Measurements from ENCODE around the gene RNF38. TPM values are rescaled to one million over a fixed set of nuclear protein-coding genes. Genes with fewer than 3 reads are reported as not detected.
"Not testable (repeated sequence)": the region's sequence is repeated elsewhere in the genome, so short reads cannot be mapped to it uniquely, and the experiment has no call there.

Gene RNF38
- polyA plus RNA-seq, 1 donor, result 27.0 TPM

DNA sequence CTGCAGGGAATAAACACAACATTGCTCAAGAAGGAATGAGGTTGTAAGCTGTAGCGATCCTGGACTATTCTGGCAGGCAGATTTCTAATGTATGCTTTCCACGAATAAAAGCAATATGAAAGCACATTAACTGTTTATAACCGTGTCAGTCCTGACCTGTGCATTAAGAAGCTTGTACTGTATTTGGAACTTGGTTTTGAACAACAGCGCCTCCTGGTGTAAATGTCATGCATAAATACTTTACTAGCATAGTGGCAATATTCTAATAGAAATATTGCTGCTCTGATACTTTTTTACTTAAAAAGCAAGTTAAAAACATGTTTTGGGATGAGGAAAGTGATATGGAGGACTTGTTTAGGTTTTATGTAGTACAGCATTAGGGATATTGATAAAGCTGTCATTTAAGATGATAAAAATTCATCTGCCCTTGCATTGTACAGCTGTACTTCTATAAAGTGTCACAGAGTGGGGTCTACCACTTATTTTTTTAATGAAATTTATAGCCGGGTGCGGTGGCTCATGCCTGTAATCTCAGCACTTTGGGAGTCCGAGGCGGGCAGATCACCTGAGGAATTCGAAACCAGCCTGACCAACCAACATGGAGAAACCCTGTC is 71.2 kb downstream of the RNF38 start:
- DNase-seq, result peak; percentile 74

DNA sequence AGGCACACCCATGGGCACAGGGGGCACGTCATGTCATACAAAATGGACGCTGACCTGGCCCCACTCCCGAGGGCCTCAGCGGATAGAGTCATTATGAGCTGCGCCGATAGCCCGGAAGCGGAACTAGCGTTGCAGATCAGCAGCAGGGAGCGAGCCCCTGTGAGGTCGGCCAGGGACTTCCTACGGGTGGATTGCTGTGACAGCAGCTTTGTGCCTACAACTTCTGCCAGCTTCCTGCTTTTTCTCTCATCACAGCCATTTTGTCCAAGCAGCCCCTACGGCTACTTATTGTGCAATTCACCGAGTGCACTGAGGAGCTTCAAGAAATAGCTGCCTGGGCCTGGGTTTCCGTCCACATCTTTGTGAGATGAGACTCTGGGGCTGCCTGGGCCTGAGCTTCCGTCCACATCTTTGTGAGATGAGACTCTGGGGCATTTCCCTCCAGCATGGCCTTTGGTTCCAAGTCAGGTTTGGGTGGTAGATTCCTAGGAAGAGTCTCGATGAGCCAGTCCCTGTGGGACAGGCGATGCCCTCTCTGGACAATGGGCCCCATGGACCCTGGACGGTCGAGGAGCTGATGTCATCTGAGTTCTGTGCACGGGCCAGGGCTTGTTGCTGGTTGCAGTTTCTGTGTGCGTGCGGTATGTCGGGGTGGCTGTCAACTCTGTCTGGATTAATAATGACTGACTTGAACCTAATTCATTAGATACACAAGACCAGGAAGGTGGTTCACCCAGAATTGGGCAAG is 74.8 kb downstream of the RNF38 start:
- no peak for DNase-seq

DNA sequence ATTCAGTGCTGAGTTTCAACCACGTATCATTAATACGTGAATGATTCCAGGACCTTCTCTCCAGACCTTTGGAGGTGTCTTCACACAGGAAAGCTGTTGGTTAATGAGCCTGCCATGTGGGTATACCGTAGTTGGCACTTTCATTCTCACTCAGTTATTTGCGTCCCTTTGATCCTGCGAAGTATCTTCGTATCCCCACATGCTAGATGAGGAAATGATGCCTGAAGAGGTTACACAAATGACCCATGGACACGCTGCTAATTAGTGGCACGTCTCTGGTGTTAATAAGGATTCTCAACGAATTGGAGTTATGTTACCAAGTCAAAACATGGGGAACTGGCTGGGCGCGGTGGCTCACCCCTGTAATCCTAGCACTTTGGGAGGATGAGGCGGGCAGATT is 76.1 kb downstream of the RNF38 start:
- DNase-seq, result no peak

DNA sequence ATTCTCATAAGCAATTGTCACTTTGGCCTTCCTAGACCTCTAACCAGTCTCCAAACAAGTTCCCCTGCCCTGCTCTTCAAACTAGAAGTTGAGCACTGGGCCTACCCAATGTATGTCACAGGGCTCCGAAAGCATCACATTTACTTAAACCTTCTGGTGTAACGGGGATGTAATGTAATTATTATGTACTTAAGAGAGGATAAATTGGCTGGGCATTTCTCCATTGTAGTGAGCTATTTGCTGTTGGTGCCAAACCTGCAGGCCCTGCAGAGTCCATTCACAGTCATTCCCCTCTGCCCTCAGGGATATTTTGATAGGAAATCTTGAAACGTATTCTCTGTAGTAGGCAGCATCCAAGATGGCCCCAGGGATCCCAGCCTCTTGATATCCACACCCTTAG is 77.6 kb downstream of the RNF38 start:
- DNase-seq, result no peak

DNA sequence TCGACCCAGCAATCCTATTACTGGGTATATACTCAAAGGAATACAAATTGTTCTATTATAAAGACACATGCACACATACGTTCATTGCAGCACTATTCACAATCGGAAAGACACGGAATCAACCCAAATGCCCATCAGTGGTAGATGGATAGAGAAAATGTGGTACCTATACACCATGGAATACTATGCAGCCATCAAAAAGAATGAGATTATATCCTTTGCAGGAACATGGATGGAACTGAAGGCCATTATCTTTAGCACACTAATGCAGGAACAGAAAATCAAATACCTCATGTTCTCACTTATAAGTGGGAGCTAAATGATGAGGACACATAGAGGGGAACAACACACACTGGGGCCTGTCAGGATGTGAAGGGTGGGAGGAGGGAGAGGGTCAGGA is 78.2 kb downstream of the RNF38 start:
- not testable (repeated sequence) for DNase-seq

DNA sequence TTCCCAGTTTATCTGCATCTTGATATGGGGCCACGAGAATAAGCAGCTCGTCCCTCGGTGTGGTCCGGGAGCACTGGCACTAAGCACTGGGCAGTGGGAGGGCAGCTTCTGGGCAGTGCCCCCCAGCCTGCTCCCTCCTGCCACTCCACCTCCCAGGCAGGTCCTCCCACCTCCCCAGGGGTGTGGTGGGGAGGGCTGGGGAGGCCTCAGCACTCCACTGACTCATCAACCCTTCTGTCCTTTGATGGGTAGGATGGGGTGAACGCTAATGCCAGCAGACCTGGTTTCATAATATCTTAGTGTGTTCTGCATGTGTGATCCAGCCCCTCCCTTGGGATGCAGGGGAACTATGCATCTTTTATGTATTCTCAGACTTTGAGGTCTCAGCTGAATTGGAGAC is 79.6 kb downstream of the RNF38 start:
- no peak for DNase-seq

DNA sequence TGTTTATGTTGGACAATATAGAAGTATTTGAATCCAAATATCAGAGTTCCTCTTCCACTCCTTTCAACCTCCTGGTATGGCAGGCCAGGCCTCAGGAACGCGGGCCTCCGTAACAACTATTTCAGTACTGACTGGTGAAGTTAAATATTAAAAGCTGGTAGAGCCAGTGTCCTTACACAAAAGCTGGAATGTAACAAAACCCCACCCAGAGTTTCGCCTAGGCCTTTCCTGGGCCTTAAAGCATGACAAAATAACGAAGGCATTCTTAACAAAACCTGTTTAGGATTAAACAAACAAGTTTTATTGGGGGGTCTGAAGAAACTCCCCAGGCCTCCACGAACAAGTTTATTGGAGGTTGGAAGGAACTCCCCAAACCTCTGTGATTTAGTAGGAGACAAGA is 80.3 kb downstream of the RNF38 start:
- no peak for DNase-seq

DNA sequence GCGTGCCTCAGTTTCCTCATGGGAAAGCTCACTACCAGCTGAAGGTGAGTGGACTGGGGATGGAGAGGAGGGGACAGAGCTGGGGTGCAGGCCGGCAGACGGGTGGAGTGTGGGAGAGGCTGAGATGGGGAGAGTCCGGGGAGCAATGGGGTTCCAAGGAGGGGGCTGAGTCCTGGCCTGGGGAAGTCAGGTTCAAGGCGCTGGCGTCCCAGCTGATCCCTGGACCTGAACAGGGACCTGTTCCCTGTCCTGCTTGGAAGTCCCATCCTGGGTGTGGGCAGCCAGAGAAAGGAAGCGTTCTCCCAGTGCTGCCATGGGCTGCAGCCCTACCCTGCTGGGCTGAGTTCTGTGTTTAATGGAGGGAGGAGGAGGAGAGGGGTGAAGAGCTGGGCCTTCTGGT is 80.9 kb downstream of the RNF38 start:
- no peak for DNase-seq

DNA sequence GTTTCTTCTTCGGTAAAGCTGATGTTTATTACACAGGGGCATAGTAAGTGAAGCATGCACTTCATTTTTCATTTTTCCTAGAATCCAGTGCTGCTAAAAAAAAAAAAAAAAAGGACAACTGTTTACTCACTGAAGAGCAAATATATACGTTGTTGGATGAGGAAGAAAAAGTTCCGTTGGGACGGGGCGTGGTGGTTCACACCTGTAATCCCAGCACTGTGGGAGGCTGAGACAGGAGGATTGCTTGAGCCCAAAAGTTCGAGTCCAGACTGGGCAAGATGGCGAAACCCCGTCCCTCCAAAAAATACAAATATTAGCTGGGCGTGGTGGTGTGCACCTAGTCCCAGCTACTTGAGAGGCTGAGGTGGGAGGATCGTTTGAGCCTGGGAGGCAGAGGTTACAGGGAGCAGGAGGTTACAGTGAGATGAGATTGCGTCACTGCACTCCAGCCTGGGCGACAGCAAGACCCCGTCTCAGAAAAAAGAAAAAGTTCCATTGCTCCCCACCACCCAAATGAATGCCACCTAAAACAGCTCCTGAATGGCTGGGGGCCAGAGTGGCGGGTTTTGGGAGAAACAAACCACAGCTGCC is 81.8 kb downstream of the RNF38 start:
- DNase-seq, result no peak

DNA sequence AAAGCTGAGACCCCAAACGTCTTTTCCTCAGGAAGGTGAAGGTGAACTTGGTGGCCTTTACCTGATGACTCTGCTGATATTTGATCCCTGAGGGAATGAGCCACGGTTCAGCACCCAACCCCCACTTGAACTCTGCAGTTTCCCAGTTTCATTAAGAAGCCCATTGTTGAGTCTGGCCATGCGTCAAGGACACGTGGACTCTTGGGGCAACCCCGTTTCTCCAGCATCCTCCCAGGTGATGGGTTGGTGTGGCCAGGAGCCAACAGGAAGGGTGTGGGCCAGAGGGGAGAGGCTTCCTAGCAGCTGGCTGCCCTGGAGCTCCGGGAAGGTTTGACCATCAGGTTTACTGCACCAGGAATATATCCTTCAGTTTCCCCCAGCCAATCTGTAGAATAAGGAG is 82.3 kb downstream of the RNF38 start:
- DNase-seq, result no peak

DNA sequence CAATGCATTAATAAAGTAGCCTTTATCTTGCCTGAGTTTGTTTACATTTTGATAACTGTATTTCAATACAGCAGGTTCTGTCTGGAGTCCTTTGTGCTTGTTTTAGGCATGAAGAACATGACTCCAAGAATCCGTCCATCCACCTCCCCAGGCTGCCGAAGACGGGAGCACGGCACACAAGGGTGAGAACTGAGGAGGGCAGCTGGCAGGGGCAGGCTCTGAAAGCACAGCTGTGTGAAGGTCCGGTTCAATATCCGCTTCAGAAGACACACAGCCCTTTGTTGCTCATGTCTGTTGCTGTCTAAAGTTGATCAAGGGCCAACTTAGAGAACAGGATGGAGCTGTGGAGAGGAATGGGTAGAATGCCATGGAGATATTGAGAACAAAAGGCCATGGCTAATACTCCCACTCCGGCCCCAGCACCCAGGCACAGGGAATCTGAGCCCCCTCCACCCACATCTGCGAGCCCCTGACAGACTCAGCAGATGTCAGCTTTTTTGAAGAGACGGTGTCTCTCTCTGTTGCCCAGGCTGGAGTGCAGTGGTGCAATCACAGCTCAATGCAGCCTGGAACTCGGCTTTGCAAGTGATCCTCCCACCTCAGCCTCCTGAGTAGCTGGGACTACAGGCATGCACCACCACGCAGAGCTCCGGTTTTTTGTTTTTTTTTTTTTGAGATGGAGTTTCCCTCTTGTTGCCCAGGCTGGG is 83.3 kb downstream of the RNF38 start:
- DNase-seq, result no peak

DNA sequence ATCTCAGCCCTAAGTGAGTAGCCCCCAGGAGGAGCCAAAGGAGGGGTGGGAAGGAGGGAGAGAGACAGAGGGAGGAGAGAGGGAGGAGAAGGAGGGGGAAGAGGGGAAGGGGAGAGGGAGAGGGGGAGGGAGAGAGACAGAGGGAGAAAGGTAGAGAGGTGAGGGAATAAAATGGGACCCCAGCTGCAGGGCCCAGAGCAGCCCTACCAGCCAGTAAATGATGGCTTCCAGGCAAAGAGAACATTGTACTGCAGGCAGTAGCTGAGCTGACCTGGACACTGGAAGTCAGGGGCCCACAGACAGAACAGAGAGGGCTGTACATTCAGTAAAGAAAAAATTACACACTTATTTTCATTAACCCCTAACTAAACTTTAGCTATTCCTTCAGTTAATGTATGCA is 84.0 kb downstream of the RNF38 start:
- no peak for DNase-seq

DNA sequence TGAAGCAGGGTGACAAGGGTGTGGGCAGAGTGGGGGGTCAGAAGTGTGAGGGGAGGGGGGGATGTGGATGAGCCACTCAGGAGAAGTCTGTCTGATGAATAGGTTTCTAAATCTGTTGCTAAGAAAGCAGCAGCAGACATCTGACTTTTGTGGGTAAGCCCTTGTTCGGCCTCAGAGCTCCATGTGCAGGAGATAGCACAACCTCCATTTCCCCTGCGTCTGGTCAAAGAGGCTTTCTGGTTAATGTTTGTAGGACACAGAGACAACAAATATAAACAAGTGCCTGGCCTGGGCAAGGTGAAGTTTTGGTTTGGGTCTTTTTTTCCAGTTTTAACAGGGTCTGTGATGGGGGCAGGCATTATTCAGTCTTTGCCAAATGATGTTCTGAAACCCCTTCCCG is 84.8 kb downstream of the RNF38 start:
- no peak for DNase-seq

DNA sequence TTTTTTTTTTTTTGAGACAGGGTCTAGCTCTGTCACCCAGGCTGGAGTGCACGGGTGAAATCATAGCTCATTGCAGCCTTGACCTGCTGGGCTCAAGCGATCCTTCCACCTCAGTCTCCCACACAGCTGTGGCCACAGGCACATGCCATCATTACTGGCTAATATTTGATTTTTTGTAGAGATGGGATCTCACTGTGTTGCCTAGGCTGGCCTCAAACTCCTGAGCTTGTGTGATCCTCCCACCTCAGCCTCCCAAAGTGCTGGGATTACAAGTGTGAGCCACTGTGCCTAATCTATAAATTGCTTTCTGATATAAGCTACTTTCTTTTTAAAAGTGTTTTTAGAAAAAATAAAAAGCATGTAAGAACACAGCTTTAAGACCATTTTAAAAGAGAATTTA is 85.3 kb downstream of the RNF38 start:
- DNase-seq, result no peak

DNA sequence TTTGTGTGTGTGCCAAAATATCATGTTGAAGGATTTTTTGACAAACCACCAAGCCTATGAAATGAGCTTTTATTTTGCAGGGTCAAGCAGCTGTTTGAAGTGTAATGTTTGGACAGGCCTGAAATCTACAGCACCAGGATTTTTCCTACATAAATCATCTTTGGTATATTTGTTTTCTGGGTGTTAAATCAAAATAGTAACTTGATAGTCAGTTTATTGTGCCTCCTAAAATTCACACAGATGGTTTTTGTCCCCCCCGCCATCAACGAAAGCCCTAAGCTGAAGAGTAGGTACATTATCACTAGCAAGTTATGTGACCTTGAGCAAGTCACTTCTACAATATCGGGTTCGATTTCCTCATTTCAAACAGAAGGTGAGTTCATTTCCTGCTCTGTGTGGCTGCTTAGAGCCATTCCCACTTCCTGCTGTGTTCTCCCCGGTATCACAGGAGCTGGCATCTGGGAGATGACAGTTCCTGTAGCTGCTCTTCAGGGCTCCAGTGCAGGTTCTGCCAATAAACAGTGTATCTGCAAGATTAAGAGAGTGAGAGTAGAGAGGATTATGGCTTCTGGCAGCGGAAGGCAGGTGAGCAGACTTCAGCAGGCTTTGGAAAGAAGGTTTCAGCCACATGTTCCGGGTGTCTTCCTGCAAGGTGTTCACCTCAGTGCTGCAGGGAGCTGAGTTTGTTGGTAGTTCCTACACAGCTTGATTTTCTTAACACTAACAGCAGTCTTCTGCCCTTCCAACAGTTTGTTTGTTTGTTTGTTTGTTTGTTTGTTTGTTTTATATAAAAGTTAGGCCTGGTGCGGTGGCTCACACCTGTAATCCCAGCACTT is 93.4 kb downstream of the RNF38 start:
- no peak for DNase-seq

DNA sequence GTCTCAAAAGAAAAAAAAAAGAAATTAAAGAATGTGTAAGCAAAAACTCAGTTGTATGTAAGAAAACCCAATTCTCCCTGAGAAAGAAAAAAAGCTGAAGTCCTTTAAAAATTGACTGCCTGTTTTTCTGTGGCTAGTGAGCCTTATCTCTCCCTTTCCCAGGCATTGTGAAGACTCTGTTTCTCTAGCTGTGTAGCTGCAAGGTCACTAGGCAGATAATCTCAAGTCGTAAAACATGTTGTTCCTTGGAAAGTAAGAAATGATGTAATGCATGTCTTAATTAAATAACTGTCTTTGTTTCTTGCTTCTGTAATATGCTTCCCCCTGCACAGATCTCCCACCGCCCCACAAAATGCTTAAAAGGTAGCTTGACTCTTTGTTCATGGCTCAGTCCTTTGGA is 95.7 kb downstream of the RNF38 start:
- not testable (repeated sequence) for DNase-seq

DNA sequence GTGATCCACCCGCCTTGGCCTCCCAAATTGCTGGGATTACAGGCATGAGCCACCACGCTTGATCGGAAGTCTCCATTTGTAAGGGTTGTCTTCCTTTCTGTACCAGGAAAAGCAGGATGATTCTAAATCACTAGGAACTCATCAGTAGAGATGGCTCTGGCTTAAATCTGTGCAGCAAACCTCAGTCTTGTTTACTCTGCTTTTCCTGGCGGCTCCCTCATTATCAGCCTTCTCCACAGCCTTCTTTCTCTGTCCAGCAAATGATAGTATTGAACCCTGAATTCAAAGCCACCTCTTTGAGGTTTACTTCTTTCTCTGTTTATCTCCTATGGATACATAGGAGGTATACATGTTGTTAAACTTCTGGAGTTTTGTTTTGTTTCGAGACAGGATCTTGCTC is 98.8 kb downstream of the RNF38 start:
- DNase-seq, result no peak

DNA sequence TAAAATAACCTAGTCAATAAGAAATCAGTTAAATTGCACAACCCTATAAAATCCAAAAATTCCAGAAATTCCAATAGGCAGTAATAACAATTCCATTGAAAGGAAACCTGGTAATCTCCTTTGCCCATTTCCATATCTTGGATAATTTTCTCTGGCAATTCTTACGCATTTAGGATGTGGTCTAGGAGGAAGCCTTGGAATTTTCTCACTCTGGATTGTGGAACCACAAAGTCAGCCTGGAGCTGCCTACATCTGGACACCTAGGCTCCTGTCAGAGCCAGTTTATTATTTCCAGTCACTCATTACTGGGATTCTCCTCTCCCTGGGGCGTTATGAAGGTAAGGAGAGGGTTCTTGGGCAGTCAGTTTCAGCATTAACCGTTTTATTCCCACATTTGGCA is 101.5 kb downstream of the RNF38 start:
- DNase-seq, result no peak

DNA sequence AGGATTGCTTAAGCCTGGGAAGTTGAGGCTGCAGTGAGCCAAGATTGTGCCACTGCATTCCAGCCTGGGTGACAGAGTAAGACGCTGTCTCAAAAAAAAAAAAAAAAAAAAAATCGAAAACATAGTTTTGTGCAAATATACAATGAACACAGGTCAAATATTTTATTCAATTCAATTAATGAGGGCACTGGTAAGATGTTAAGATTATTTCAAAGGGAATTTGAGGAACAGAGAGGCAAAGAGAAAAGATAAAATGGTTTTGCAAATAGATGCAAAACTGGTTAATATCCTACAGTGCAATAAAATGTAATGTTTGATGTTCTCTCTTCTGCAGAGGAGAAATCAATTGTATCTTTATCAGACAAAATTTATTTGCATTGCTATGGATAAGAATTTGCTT is 102.3 kb downstream of the RNF38 start:
- DNase-seq, result no peak

DNA sequence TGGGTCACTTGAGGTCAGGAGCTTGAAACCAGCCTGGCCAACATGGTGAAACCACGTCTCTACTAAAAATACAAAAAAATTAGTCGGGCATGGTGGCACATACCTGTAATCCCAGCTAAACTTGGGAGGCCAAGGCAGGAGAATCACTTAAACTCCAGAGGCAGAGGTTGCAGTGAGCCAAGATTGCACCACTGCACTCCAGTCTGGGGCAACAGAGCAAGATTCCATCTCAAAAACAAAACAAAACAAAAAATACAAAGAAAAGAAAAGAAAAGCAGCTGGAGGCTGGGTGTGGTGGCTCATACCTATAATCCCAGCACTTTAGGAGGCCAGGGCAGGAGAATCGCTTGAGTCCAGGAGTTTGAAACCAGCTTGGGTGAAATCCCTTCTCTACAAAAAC is 105.1 kb downstream of the RNF38 start:
- not testable (repeated sequence) for DNase-seq

DNA sequence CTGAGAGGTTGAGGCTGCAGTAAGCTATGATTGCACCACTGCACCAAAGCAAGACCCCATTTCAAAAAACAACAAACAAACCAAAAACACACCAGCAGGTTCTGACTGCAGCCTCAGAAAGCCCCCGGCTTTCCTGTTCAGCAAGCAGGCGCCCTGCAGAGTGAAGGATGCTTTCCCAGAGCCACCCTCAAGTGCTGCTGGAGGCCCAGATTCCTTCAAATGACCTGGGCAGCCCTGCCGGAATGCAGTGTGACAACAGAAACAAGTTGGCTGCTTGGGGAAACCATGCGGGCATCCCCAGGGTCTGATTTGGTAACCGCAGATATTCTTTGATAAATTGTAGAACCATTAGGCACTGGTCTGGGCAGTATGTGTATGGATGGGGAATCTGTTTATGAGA is 106.2 kb downstream of the RNF38 start:
- DNase-seq, result no peak

DNA sequence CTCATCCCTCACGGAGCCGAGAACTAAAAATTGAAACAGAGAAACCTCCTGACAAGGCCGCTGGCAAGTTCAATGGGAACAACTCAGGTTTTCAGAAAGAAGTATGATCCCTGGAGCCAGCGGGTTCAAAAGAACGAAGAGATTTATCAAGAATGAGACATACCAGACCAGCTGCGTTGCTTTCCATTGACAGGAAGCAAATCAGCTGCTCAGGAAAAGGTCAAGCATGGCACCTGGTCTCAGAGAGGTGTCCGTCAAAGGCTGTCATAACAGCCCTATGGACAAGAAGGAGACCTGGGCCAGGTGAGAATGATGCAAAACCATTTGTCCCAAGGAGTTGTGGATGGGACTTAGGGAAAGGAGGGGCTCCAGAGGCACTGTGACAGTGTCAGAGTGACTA is 106.9 kb downstream of the RNF38 start:
- no peak for DNase-seq

DNA sequence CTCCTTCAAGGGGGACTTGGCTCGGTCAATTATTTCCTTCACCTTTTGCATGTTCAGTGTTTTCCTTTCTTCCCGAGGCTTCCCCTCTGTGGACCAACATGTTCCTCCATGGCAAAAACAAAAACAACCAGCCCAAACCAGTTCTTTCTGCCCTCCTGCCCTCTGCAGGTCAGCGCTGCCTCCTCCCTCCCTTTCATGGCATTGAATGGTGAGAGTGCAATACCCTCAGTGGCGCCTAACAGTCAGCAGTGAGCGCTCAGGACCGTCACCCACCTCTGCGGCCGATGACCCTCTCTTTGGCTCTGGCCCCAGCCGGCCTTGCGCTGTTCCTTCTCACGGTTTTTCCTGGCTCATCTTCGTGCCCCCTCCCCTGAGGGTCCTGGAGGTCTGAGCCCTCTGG is 107.4 kb downstream of the RNF38 start:
- no peak for DNase-seq

Measured in hindlimb muscle (tissue), 1 donor.